ENCODE data around the gene SNRNP35.

- no peak for TF ChIP-seq CTCF (conservative IDR thresholded peaks at IDR 0.05; ENCODE audit: low read length)
- TF ChIP-seq EZH2phosphoT487 (IDR thresholded peaks at IDR 0.05; ENCODE audit: borderline replicate concordance): no peak
These were observed 40.3 kb downstream of the SNRNP35 start for GRCh38 chr12:123498126-123498825.

Data from Loucy (cell line).